Fibroblast of skin of right quadriceps (primary cell): Measurements from ENCODE around the gene GNG12.

Experiments used
- DNase-seq: peaks from one replicate; pipeline ENCODE4 v3.0.0-alpha.2; 2013

GNG12 gene

GRCh38 chr1:67839826-67840225 is 6.6 kb upstream of the GNG12 start:
- DNase-seq = no peak

GRCh38 chr1:67838180-67838910 is 5.1 kb upstream of the GNG12 start:
- DNase-seq = peak; percentile 66

- no peak for DNase-seq
Observed at GRCh38 chr1:67836769-67837168, 3.5 kb upstream of the GNG12 start.

GRCh38 chr1:67835663-67836452 is 2.6 kb upstream of the GNG12 start:
- no peak for DNase-seq

GRCh38 chr1:67834246-67834877 is 1.1 kb upstream of the GNG12 start:
- DNase-seq = no peak

- peak; percentile 72 for DNase-seq
Observed at GRCh38 chr1:67833602-67833940, 304 bp upstream of the GNG12 start.

- peak; percentile 71 for DNase-seq
Observed at GRCh38 chr1:67831850-67832513, 1.3 kb downstream of the GNG12 start.

GRCh38 chr1:67830928-67831830 is 2.1 kb downstream of the GNG12 start:
- no peak for DNase-seq

- DNase-seq = peak; percentile 39
Observed at GRCh38 chr1:67830226-67830625, 3.0 kb downstream of the GNG12 start.

- no peak for DNase-seq
Observed at GRCh38 chr1:67827688-67828087, 5.6 kb downstream of the GNG12 start.

GRCh38 chr1:67825591-67825990 is 7.7 kb downstream of the GNG12 start:
- DNase-seq = no peak

GRCh38 chr1:67824766-67825165 is 8.5 kb downstream of the GNG12 start:
- DNase-seq = no peak

GRCh38 chr1:67823615-67824014 is 9.7 kb downstream of the GNG12 start:
- DNase-seq = no peak

- no peak for DNase-seq
Observed at GRCh38 chr1:67821263-67821662, 12.0 kb downstream of the GNG12 start.

- no peak for DNase-seq
Observed at GRCh38 chr1:67818725-67819301, 14.5 kb downstream of the GNG12 start.

GRCh38 chr1:67818162-67818561 is 15.1 kb downstream of the GNG12 start:
- DNase-seq = no peak

- DNase-seq = no peak
Observed at GRCh38 chr1:67817319-67817718, 15.9 kb downstream of the GNG12 start.

GRCh38 chr1:67816506-67816905 is 16.8 kb downstream of the GNG12 start:
- DNase-seq = no peak

- DNase-seq = no peak
Observed at GRCh38 chr1:67816095-67816475, 17.2 kb downstream of the GNG12 start.

- DNase-seq = no peak
Observed at GRCh38 chr1:67815303-67816094, 17.8 kb downstream of the GNG12 start.

GRCh38 chr1:67814121-67814772 is 19.0 kb downstream of the GNG12 start:
- DNase-seq = no peak
